B cell (primary cell): ENCODE data around the gene GRK5. TPM values are rescaled to one million over a fixed set of nuclear protein-coding genes. Genes with fewer than 3 reads are reported as not detected.

Experiments
- ATAC-seq: fragments of 200-7000 bp; cut with Tn5 transposase; one replicate; pipeline ENCODE4 v1.10.0; 2021; ENCODE audit warnings: low read depth, mild to moderate bottlenecking, moderate number of reproducible peaks, moderate library complexity
- CTCF ChIA-PET: fragments of 350-600 bp; sonication (Branson Sonifier 250); formaldehyde crosslinking; loops from one replicate; lab custom pipeline; 2021; ENCODE audit warnings: antibody characterized with exemption, inconsistent platforms; lab: Charles Lee
- POLR2A ChIA-PET: fragments of 350-600 bp; sonication (Branson Sonifier 250); formaldehyde crosslinking; loops from one replicate; lab custom pipeline; 2021; ENCODE audit warnings: antibody characterized with exemption; lab: Charles Lee
- DNase-seq: peaks from one replicate; pipeline ENCODE4 v3.0.0; 2013
- H2AFZ ChIP-seq: 2 replicates; pipeline ENCODE4 v1.6.1; 2012; ENCODE audit warnings: mild to moderate bottlenecking, low read depth, low read length; ENCODE audit not compliant: insufficient read depth, poor library complexity, severe bottlenecking
- H3K27ac ChIP-seq, 2 donors: 1 replicate in 1 of 2; 2 replicates in 1 of 2; pipeline ENCODE4 v1.5.1; 2012 to 2013; ENCODE audit warnings: low read length in 2 of 2, mild to moderate bottlenecking in 2 of 2, moderate library complexity in 1 of 2
- H3K27me3 ChIP-seq, 4 experiments: fragments of 200-600 bp in 1 of 4; sonication (generic) in 1 of 4; replicated peaks in 1 of 4; 1 replicate in 2 of 4; 2 replicates in 2 of 4; pipeline versions ENCODE4 v1.6.1 to v1.7.0; 2013 to 2016; ENCODE audit warnings: low read length in 3 of 4, mild to moderate bottlenecking in 2 of 4, mixed read lengths in 1 of 4, moderate library complexity in 1 of 4; ENCODE audit not compliant: insufficient read depth in 4 of 4, control insufficient read depth in 3 of 4; ENCODE audit errors: control extremely low read depth in 1 of 4
- H3K36me3 ChIP-seq, 2 experiments: replicated peaks in 1 of 2; 1 replicate in 1 of 2; 2 replicates in 1 of 2; pipeline versions ENCODE4 v1.6.1 to v1.7.1; 2013; ENCODE audit warnings: low read length in 1 of 2; ENCODE audit not compliant: insufficient read depth in 2 of 2, control insufficient read depth in 1 of 2; ENCODE audit errors: control extremely low read depth in 1 of 2, extremely low read depth in 1 of 2
- H3K4me1 ChIP-seq, 2 donors: fragments of 200-600 bp in 1 of 2; sonication (generic) in 1 of 2; 1 replicate in 1 of 2; 2 replicates in 1 of 2; pipeline versions ENCODE4 v1.5.1 to v1.6.1; 2013 to 2017; ENCODE audit warnings: low read length in 2 of 2; ENCODE audit not compliant: control insufficient read depth in 2 of 2, insufficient read depth in 2 of 2
- H3K4me2 ChIP-seq: replicated peaks from 2 replicates; pipeline ENCODE3; 2012; ENCODE audit warnings: mild to moderate bottlenecking, low read depth, low read length; ENCODE audit not compliant: poor library complexity, severe bottlenecking
- H3K4me3 ChIP-seq, 5 experiments: fragments of 200-600 bp in 1 of 5; sonication (generic) in 1 of 5; 1 replicate in 3 of 5; 2 replicates in 2 of 5; pipeline versions ENCODE4 v1.5.1 to v1.7.0; 2011 to 2016; ENCODE audit warnings: low read length in 4 of 5, mild to moderate bottlenecking in 4 of 5, low read depth in 2 of 5, control low read depth in 1 of 5, moderate library complexity in 1 of 5; ENCODE audit not compliant: insufficient read depth in 1 of 5; ENCODE audit errors: control extremely low read depth in 1 of 5, extremely low read depth in 1 of 5
- H3K79me2 ChIP-seq: fragments of 200-600 bp; sonication (generic); one replicate; pipeline ENCODE4 v1.6.0; 2016; ENCODE audit warnings: low read length; ENCODE audit not compliant: control insufficient read depth, insufficient read depth
- H3K9ac ChIP-seq: fragments of 200-600 bp; sonication (generic); 2 replicates; pipeline ENCODE4 v1.6.1; 2017; ENCODE audit warnings: mild to moderate bottlenecking, low read length, moderate library complexity
- H3K9me3 ChIP-seq, 3 donors: one replicate each; pipeline versions ENCODE4 v1.6.1 to v1.7.1; 2013; ENCODE audit warnings: low read length in 2 of 3; ENCODE audit not compliant: control insufficient read depth in 2 of 3, insufficient read depth in 1 of 3; ENCODE audit errors: control extremely low read depth in 1 of 3
- H4K20me1 ChIP-seq: 2 replicates; pipeline ENCODE4 v1.6.0; 2012; ENCODE audit warnings: mild to moderate bottlenecking, low read length; ENCODE audit not compliant: insufficient read depth, control insufficient read depth, poor library complexity, severe bottlenecking
- H3K27ac Mint-ChIP-seq: one replicate; pipeline ENCODE4 v1.8.0; 2021; ENCODE audit warnings: mixed read lengths
- H3K27me3 Mint-ChIP-seq: one replicate; pipeline ENCODE4 v1.8.0; 2021; ENCODE audit warnings: mixed read lengths
- H3K4me1 Mint-ChIP-seq: one replicate; pipeline ENCODE4 v1.8.0; 2021; ENCODE audit warnings: mixed read lengths
- H3K4me3 Mint-ChIP-seq: one replicate; pipeline ENCODE4 v1.8.0; 2021; ENCODE audit warnings: mixed read lengths
- H3K9me3 Mint-ChIP-seq: one replicate; pipeline ENCODE4 v1.8.0; 2022; ENCODE audit warnings: mixed read lengths; ENCODE audit not compliant: insufficient read depth
- EZH2 ChIP-seq: IDR thresholded peaks from 2 replicates; pipeline ENCODE4 v1.6.1; 2012; ENCODE audit warnings: borderline replicate concordance, low read depth, mild to moderate bottlenecking, moderate library complexity, low read length; ENCODE audit not compliant: insufficient read depth, poor library complexity, severe bottlenecking
- WGBS: methylation state at CpG from one replicate; pipeline ENCODE4 v1.1.5; 2013; ENCODE audit warnings: missing lambda C conversion rate; ENCODE audit not compliant: insufficient coverage; 5-methylcytosine and 5-hydroxymethylcytosine counted together
- intact Hi-C: fragments of 100-400 bp; cut with micrococcal nuclease; formaldehyde crosslinking; loops from one replicate; pipeline ENCODE4 v1.10.0; 2022
- polyA plus RNA-seq: library from polyadenylated mRNA; depleted of rRNA; stranded (reverse); fragments of >200 nt; gene quantifications from 2 replicates; pipeline ENCODE4 v1.2.3, GENCODE V29; 2012
- total RNA-seq, 2 donors: library from RNA; stranded (reverse); fragments of 120-200 nt in 1 of 2; gene quantifications; 1 replicate in 1 of 2; 2 replicates in 1 of 2; pipeline versions ENCODE4 v1.2.3 to v1.2.4, GENCODE V29; 2013 to 2022
- TF ChIP-seq, protein P1 (sequence below): fragments of 200-600 bp; IDR thresholded peaks from one replicate; pipeline ENCODE4 v1.8.0; 2022; ENCODE audit warnings: antibody characterized with exemption, mild to moderate bottlenecking

Gene GRK5
- total and polyA plus RNA-seq, 2 donors (not counting 1 experiment from before 2014, with no cell fraction given) = 21.9 to 54.8 TPM

DNA sequence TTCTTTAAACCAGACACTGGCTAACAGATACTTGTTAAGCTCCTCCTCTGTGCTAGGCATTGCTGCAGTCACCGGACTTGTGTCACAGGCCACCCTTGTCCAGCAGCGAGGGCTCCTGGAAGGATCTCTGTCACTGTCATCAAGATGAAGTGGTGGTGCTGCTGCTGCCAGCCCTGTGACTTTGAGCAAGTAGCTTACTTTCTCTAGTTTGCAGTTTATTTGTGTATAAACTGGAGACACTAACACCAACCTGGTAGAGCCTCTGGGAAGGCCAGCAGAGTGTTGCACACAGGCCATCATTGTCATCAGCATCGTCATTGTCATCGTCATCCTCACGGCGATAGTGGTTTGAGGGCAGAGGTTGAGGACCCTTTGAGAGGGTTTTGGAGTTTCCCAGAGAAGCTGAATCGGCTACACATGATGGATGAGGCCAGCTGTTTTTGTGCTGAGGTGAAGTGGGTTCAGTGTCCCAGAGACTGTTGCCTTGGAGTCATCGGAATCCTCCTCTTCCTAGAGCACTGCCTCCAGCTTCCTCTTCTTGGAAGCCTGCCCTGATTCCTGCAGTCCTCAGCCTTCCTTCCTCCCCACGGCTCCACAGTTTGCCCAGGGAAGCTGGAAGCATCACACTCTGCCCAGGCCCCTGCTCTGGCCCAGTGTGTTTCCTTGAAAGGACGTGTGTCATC is 128.4 kb downstream of the GRK5 start:
- Histone ChIP-seq H4K20me1 (peaks cover 33% of the 10 kb centered on the region), H3K36me3 (peaks cover 0 to 36% of the 10 kb centered on the region in 2 experiments), H2AFZ (no peak overlapping the region), H3K9me3 (no peaks in the 10 kb centered on the region), H3K27me3 (no peaks in the 10 kb centered on the region), H3K4me1 (no peaks in the 10 kb centered on the region), H3K27ac (no peak overlapping the region), H3K79me2 (peaks cover 70% of the 10 kb centered on the region), H3K9ac (no peak overlapping the region), H3K4me2 (no peak overlapping the region), H3K4me3 (no peak overlapping the region)
- DNase-seq = no peak
- H3K9me3 Mint-ChIP-seq = no peaks in the 10 kb centered on the region
- intact Hi-C loops = no loop called here
- H3K4me1 Mint-ChIP-seq = peaks cover 17% of the 10 kb centered on the region
- no peak overlapping the region for H3K27ac Mint-ChIP-seq
- ChIA-PET CTCF (interaction anchor here (1.0 kb wide), 1 partner anchor 11 kb away, joined by 3 read pairs; no protein-coding TSS in a partner anchor), POLR2A (no interaction called here)
- no peak for ATAC-seq
- TF ChIP-seq EZH2 = no peak
- TF ChIP-seq, protein P1, sequence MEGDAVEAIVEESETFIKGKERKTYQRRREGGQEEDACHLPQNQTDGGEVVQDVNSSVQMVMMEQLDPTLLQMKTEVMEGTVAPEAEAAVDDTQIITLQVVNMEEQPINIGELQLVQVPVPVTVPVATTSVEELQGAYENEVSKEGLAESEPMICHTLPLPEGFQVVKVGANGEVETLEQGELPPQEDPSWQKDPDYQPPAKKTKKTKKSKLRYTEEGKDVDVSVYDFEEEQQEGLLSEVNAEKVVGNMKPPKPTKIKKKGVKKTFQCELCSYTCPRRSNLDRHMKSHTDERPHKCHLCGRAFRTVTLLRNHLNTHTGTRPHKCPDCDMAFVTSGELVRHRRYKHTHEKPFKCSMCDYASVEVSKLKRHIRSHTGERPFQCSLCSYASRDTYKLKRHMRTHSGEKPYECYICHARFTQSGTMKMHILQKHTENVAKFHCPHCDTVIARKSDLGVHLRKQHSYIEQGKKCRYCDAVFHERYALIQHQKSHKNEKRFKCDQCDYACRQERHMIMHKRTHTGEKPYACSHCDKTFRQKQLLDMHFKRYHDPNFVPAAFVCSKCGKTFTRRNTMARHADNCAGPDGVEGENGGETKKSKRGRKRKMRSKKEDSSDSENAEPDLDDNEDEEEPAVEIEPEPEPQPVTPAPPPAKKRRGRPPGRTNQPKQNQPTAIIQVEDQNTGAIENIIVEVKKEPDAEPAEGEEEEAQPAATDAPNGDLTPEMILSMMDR = no peak
- no peak overlapping the region for H3K4me3 Mint-ChIP-seq
- WGBS = 96% methylated on average over 9 of the region's 10 CpGs
- H3K27me3 Mint-ChIP-seq = no peaks in the 10 kb centered on the region

DNA sequence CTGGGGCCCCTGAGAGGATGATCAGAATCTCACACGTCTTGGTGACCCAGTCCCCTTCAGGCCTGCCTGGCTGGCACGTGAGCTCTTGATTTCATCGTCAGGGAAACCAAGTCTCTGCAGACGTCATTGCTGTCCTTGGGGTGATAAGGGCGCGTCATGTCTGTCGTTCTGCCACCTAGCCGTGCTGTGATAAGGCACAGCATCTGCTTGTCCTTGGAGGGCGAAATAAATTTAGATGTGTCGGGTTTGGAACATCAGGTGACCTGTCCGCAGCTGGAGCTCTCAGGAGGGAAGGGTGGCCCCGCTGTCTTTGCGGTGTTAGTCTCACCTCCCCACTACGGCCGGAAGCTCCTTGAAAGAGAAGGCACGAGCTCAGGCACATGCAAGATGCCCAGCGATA is 129.2 kb downstream of the GRK5 start:
- no peak overlapping the region for H2AFZ ChIP-seq
- no peak overlapping the region for H3K4me3 ChIP-seq
- ChIA-PET POLR2A (no interaction called here), CTCF (interaction anchor here (1.0 kb wide), 1 partner anchor 10 kb away, joined by 3 read pairs; no protein-coding TSS in a partner anchor)
- no peaks in the 10 kb centered on the region for H3K9me3 Mint-ChIP-seq
- H3K4me1 ChIP-seq = no peaks in the 10 kb centered on the region
- peaks cover 0 to 34% of the 10 kb centered on the region in 2 experiments for H3K36me3 ChIP-seq
- H3K27ac Mint-ChIP-seq = no peak overlapping the region
- no peak overlapping the region for H3K27ac ChIP-seq
- ATAC-seq (no peak), DNase-seq (no peak)
- peaks cover 33% of the 10 kb centered on the region for H4K20me1 ChIP-seq
- H3K79me2 ChIP-seq = peaks cover 70% of the 10 kb centered on the region
- TF ChIP-seq, protein P1 = no peak
- TF ChIP-seq EZH2 = no peak
- H3K9me3 ChIP-seq = no peaks in the 10 kb centered on the region
- peaks cover 21% of the 10 kb centered on the region for H3K4me1 Mint-ChIP-seq
- H3K4me2 ChIP-seq = no peak overlapping the region
- H3K4me3 Mint-ChIP-seq = no peak overlapping the region
- WGBS = 98% methylated on average over 17 of the region's 17 CpGs
- H3K27me3 ChIP-seq = no peaks in the 10 kb centered on the region
- H3K9ac ChIP-seq = no peak overlapping the region
- no peaks in the 10 kb centered on the region for H3K27me3 Mint-ChIP-seq
- intact Hi-C loops = no loop called here
